HepG2 (cell line): ENCODE measurements around the gene RPP14. TPM values are rescaled to one million over a fixed set of nuclear protein-coding genes. Genes with fewer than 3 reads are reported as not detected.

Experiments
- ARHGAP35 ChIP-seq: sonication (generic); formaldehyde crosslinking; IDR thresholded peaks from 2 replicates; pipeline ENCODE4 v1.9.0; 2022; ENCODE audit warnings: mild to moderate bottlenecking, inconsistent platforms, moderate library complexity, missing genetic modification reagents, borderline replicate concordance
- ARID2 ChIP-seq: sonication (generic); formaldehyde crosslinking; IDR thresholded peaks from 2 replicates; pipeline ENCODE4 v1.8.1; 2022; ENCODE audit warnings: mild to moderate bottlenecking, missing genetic modification reagents, borderline replicate concordance
- DNMT3B ChIP-seq: conservative IDR thresholded peaks from 2 replicates; pipeline ENCODE4 v1.6.1; 2016; ENCODE audit warnings: missing biosample characterization, control low read depth
- ELF3 ChIP-seq: IDR thresholded peaks from 2 replicates; pipeline ENCODE4 v1.6.1; 2016; ENCODE audit warnings: missing genetic modification reagents, missing compliant biosample characterization
- FOXJ3 ChIP-seq: sonication (generic); formaldehyde crosslinking; IDR thresholded peaks from 2 replicates; pipeline ENCODE4 v1.4.0; 2020; ENCODE audit warnings: missing genetic modification reagents, mild to moderate bottlenecking, borderline replicate concordance
- HINFP ChIP-seq: sonication (generic); formaldehyde crosslinking; IDR thresholded peaks from 2 replicates; pipeline ENCODE4 v1.4.0; 2020; ENCODE audit warnings: low read depth, mild to moderate bottlenecking, missing genetic modification reagents
- IRF2 ChIP-seq: IDR thresholded peaks from 2 replicates; pipeline ENCODE4 v1.6.1; 2018; ENCODE audit warnings: missing genetic modification reagents, missing compliant biosample characterization
- NR2F1 ChIP-seq, 2 experiments: fragments of 450-650 bp in 1 of 2; formaldehyde crosslinking in 1 of 2; IDR thresholded peaks; 2 replicates each; pipeline versions ENCODE4 v1.5.0 to v1.6.1; 2016 to 2020; ENCODE audit warnings: mild to moderate bottlenecking in 1 of 2, missing compliant biosample characterization in 1 of 2, missing genetic modification reagents in 1 of 2, moderate library complexity in 1 of 2
- ONECUT2 ChIP-seq: sonication (generic); formaldehyde crosslinking; IDR thresholded peaks from 2 replicates; pipeline ENCODE4 v1.4.0; 2020; ENCODE audit warnings: missing genetic modification reagents
- SATB2 ChIP-seq: sonication (generic); formaldehyde crosslinking; IDR thresholded peaks from 2 replicates; pipeline ENCODE4 v1.5.0; 2020; ENCODE audit warnings: missing genetic modification reagents
- SETDB1 ChIP-seq: sonication (generic); formaldehyde crosslinking; IDR thresholded peaks from 2 replicates; pipeline ENCODE4 v1.5.1; 2020; ENCODE audit warnings: missing genetic modification reagents, mild to moderate bottlenecking, borderline replicate concordance
- TERF1 ChIP-seq: sonication (generic); formaldehyde crosslinking; IDR thresholded peaks from 2 replicates; pipeline ENCODE4 v1.8.0; 2022; ENCODE audit warnings: mild to moderate bottlenecking, missing genetic modification reagents, moderate library complexity
- ZNF331 ChIP-seq: sonication (generic); formaldehyde crosslinking; IDR thresholded peaks from 2 replicates; pipeline ENCODE4 v1.4.0; 2020; ENCODE audit warnings: missing genetic modification reagents
- ZNF496 ChIP-seq: sonication (generic); formaldehyde crosslinking; IDR thresholded peaks from 2 replicates; pipeline ENCODE4 v1.8.1; 2023; ENCODE audit warnings: mild to moderate bottlenecking, moderate library complexity, missing genetic modification reagents; ENCODE audit not compliant: insufficient replicate concordance
- ZNF780A ChIP-seq: sonication (generic); formaldehyde crosslinking; IDR thresholded peaks from 2 replicates; pipeline ENCODE4 v1.8.0; 2022; ENCODE audit warnings: mild to moderate bottlenecking, missing genetic modification reagents, moderate library complexity
- ZNF784 ChIP-seq: sonication (generic); formaldehyde crosslinking; IDR thresholded peaks from 2 replicates; pipeline ENCODE4 v1.5.1; 2020; ENCODE audit warnings: missing genetic modification reagents, mild to moderate bottlenecking, borderline replicate concordance
- polyA plus RNA-seq, 8 experiments: library from polyadenylated mRNA; depleted of rRNA in 3 of 8; stranded (reverse) in 7 of 8; unstranded in 1 of 8; fragments of >200 nt; fragmentation: Illumina TruSeq in 4 of 8; extraction: Trizol in 4 of 8; gene quantifications; 2 replicates each; pipeline versions ENCODE4 v1.2.1 to v1.2.3, GENCODE V29; 2011 to 2016; ENCODE audit warnings: low read depth in 4 of 8, missing spikeins in 1 of 8, mixed read lengths in 1 of 8; ENCODE audit not compliant: insufficient read depth in 1 of 8
- total RNA-seq, 5 experiments: library from RNA; depleted of rRNA; stranded (reverse); fragments of >200 nt; fragmentation: Illumina TruSeq; extraction: Trizol; gene quantifications; 2 replicates each; pipeline ENCODE4 v1.2.3, GENCODE V29; 2016; ENCODE audit warnings: low read depth in 1 of 5
- TF ChIP-seq, protein P1 (sequence below): sonication (generic); formaldehyde crosslinking; IDR thresholded peaks from 2 replicates; pipeline ENCODE4 v1.5.0; 2020; ENCODE audit warnings: missing genetic modification reagents, mild to moderate bottlenecking, borderline replicate concordance
- TF ChIP-seq, protein P2 (sequence below): sonication (generic); formaldehyde crosslinking; IDR thresholded peaks from 2 replicates; pipeline ENCODE4 v1.8.1; 2023; ENCODE audit warnings: mild to moderate bottlenecking, inconsistent platforms, moderate library complexity, missing genetic modification reagents, borderline replicate concordance
- TF ChIP-seq, protein P3 (sequence below): sonication (generic); formaldehyde crosslinking; IDR thresholded peaks from 2 replicates; pipeline ENCODE4 v1.4.0; 2020; ENCODE audit warnings: missing genetic modification reagents, borderline replicate concordance

Gene RPP14
- total and polyA plus RNA-seq, 2 of the 13 experiments (the other 11 are each of a cell fraction or from before 2014, with no cell fraction given) = 15.4 to 16.2 TPM

DNA sequence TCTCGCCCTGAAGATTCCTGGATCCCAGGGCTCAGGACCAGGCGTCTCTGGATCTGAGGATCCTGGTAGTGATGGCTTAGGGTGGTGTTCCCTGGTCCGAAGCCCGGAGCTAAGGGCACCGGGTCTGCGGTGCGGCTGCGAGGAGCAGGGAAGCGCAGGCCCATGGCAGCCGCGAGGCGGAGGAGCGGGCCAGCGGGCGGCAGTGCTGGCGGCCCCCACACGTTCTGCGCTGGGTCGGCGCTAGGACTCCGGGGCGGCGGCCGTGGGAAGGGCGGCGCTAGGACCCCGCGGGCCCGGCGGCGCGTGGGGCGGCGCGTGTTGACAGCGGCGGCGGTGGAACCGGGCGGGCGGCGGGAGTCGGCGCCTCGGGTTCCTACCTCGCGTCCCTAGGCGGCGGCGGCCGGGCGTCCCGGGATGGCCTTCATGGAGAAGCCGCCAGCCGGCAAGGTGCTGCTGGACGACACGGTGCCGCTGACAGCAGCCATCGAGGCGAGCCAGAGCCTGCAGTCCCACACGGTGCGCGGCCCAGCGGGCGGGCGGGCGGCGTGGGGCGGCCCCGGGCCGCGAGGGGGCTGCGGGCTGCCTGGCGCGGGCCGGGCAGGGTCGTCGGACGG lies 26.6 kb downstream of the RPP14 start, which contains the start of gene PXK (continued):
- TF ChIP-seq, protein P1, sequence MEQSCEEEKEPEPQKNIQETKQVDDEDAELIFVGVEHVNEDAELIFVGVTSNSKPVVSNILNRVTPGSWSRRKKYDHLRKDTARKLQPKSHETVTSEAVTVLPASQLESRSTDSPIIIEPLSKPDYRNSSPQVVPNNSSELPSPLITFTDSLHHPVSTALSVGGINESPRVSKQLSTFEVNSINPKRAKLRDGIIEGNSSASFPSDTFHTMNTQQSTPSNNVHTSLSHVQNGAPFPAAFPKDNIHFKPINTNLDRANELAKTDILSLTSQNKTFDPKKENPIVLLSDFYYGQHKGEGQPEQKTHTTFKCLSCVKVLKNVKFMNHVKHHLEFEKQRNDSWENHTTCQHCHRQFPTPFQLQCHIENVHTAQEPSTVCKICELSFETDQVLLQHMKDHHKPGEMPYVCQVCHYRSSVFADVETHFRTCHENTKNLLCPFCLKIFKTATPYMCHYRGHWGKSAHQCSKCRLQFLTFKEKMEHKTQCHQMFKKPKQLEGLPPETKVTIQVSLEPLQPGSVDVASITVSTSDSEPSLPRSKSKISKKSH = no peak
- no peak for TF ChIP-seq TERF1 (CRISPR knock-in tag)
- peak; percentile 67; the same call in 1 of the 2 replicates for TF ChIP-seq HINFP (CRISPR knock-in tag)
- no peak for TF ChIP-seq FOXJ3
- TF ChIP-seq ZNF784 (CRISPR knock-in tag) = peak; percentile 94; the same call in 1 of the 2 replicates
- TF ChIP-seq ONECUT2 (CRISPR knock-in tag) = no peak
- no peak for TF ChIP-seq SETDB1 (CRISPR knock-in tag)
- TF ChIP-seq SATB2 (CRISPR knock-in tag) = no peak
- TF ChIP-seq NR2F1 (CRISPR knock-in tag; IDR thresholded peaks at IDR 0.05) = no peak
- TF ChIP-seq ARHGAP35 (CRISPR knock-in tag) = no peak
- TF ChIP-seq ZNF331 (CRISPR knock-in tag) = peak; percentile 66; the same call in 1 of the 2 replicates
- no peak for TF ChIP-seq ZNF496 (CRISPR knock-in tag)
- TF ChIP-seq ELF3 = peak; percentile 62
- TF ChIP-seq DNMT3B (CRISPR knock-in tag) = no peak
- TF ChIP-seq, protein P2, sequence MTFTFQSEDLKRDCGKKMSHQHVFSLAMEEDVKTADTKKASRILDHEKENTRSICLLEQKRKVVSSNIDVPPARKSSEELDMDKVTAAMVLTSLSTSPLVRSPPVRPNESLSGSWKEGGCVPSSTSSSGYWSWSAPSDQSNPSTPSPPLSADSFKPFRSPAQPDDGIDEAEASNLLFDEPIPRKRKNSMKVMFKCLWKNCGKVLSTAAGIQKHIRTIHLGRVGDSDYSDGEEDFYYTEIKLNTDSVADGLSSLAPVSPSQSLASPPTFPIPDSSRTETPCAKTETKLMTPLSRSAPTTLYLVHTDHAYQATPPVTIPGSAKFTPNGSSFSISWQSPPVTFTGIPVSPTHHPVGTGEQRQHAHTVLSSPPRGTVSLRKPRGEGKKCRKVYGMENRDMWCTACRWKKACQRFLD (CRISPR knock-in tag) = no peak
- TF ChIP-seq ARID2 (CRISPR knock-in tag) = no peak
- TF ChIP-seq, protein P3, sequence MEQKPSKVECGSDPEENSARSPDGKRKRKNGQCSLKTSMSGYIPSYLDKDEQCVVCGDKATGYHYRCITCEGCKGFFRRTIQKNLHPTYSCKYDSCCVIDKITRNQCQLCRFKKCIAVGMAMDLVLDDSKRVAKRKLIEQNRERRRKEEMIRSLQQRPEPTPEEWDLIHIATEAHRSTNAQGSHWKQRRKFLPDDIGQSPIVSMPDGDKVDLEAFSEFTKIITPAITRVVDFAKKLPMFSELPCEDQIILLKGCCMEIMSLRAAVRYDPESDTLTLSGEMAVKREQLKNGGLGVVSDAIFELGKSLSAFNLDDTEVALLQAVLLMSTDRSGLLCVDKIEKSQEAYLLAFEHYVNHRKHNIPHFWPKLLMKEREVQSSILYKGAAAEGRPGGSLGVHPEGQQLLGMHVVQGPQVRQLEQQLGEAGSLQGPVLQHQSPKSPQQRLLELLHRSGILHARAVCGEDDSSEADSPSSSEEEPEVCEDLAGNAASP (CRISPR knock-in tag) = peak; percentile 55; the same call in 1 of the 2 replicates
- TF ChIP-seq ZNF780A (CRISPR knock-in tag) = no peak
- no peak for TF ChIP-seq IRF2
